Natural killer cell (primary cell): ENCODE data around the gene ITGA6. TPM values are rescaled to one million over a fixed set of nuclear protein-coding genes. Genes with fewer than 3 reads are reported as not detected.

Source experiments
- ATAC-seq, 3 donors: fragments of 150-1000 bp in 2 of 3; fragments of 200-7000 bp in 1 of 3; cut with Tn5 transposase; 1 replicate in 1 of 3; 2 replicates in 2 of 3; pipeline ENCODE4 v1.10.0; 2021; ENCODE audit warnings: mild to moderate bottlenecking in 2 of 3, moderate library complexity in 2 of 3
- DNase-seq, 2 donors: peaks; one replicate each; pipeline versions ENCODE4 v3.0.0 to v3.0.0-alpha.2; 2013 to 2021; ENCODE audit warnings: mixed read lengths in 1 of 2
- H3K27ac ChIP-seq: one replicate; pipeline ENCODE4 v1.5.1; 2013; ENCODE audit warnings: mild to moderate bottlenecking, low read length
- H3K27me3 ChIP-seq: one replicate; pipeline ENCODE4 v1.6.1; 2013; ENCODE audit warnings: low read length; ENCODE audit not compliant: control insufficient read depth, insufficient read depth
- H3K36me3 ChIP-seq: one replicate; pipeline ENCODE4 v1.6.1; 2013; ENCODE audit warnings: low read length; ENCODE audit not compliant: control insufficient read depth, insufficient read depth
- H3K4me1 ChIP-seq: one replicate; pipeline ENCODE4 v1.6.1; 2013; ENCODE audit warnings: low read length; ENCODE audit not compliant: control insufficient read depth, insufficient read depth
- H3K4me3 ChIP-seq: one replicate; pipeline ENCODE4 v1.5.1; 2013; ENCODE audit warnings: low read length
- H3K9me3 ChIP-seq: one replicate; pipeline ENCODE4 v1.6.1; 2013; ENCODE audit warnings: low read length; ENCODE audit not compliant: control insufficient read depth, insufficient read depth
- H3K27ac Mint-ChIP-seq, 2 donors: one replicate each; pipeline ENCODE4 v1.8.0; 2022; ENCODE audit warnings: mild to moderate bottlenecking in 2 of 2, mixed read lengths in 2 of 2, moderate library complexity in 1 of 2
- H3K27me3 Mint-ChIP-seq, 2 donors: one replicate each; pipeline ENCODE4 v1.8.0; 2022; ENCODE audit warnings: low read depth in 2 of 2, mixed read lengths in 2 of 2
- H3K36me3 Mint-ChIP-seq: one replicate; pipeline ENCODE4 v1.8.0; 2022; ENCODE audit warnings: mixed read lengths
- H3K4me1 Mint-ChIP-seq, 2 donors: one replicate each; pipeline ENCODE4 v1.8.0; 2022; ENCODE audit warnings: mixed read lengths in 2 of 2
- H3K4me3 Mint-ChIP-seq: one replicate; pipeline ENCODE4 v1.8.0; 2022; ENCODE audit warnings: mild to moderate bottlenecking, moderate library complexity, mixed read lengths
- H3K9me3 Mint-ChIP-seq, 2 donors: one replicate each; pipeline ENCODE4 v1.8.0; 2022; ENCODE audit warnings: mixed read lengths in 2 of 2
- WGBS: methylation state at CpG from one replicate; pipeline ENCODE4 v1.1.7; 2013; ENCODE audit warnings: missing lambda C conversion rate; ENCODE audit not compliant: insufficient coverage; 5-methylcytosine and 5-hydroxymethylcytosine counted together
- intact Hi-C: fragments of 100-400 bp; cut with micrococcal nuclease; formaldehyde crosslinking; loops from one replicate; pipeline ENCODE4 v1.14.2; 2022
- total RNA-seq, 4 donors: library from RNA; stranded (reverse); fragments of 120-200 nt in 1 of 4; gene quantifications; one replicate each; pipeline versions ENCODE4 v1.2.3 to v1.2.4, GENCODE V29; 2013 to 2022
- TF ChIP-seq, protein P1 (sequence below): fragments of 200-600 bp; IDR thresholded peaks from one replicate; pipeline ENCODE4 v1.8.0; 2022; ENCODE audit warnings: antibody characterized with exemption

Gene ITGA6
- total RNA-seq, 3 donors from 2014 or later (not counting 1 experiment from before 2014, with no cell fraction given) = 34.0 to 52.8 (median 38.3) TPM

DNA sequence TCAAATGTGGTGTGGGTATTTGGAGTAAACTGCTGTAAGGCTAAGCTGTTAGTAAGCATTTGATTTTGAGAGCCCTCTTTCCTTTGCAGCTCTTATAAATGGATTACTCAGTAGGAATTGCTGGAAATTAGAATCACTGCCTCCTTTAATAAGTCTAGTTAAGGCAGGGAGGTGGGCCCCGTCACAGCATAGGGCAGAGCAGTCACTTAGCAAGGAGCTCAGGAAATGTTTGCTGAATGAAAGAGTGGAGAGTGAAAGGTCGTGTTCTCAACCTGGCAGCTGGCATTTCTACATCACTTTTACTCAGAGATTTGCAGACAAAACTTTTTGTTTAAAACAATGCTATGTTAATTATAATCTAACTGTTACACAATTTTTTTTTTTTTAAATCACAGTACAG is 25.5 kb downstream of the ITGA6 start:
- DNase-seq (no peak), ATAC-seq (no peak)
- H3K4me1 ChIP-seq = peaks cover 13% of the 10 kb centered on the region
- no peak overlapping the region for H3K27ac ChIP-seq
- no peak overlapping the region for H3K4me3 ChIP-seq
- H3K9me3 ChIP-seq = no peaks in the 10 kb centered on the region
- 88% methylated on average over 2 of the region's 2 CpGs for WGBS
- no peak overlapping the region for H3K4me3 Mint-ChIP-seq
- H3K27ac Mint-ChIP-seq = no peak overlapping the region
- H3K27me3 ChIP-seq = no peaks in the 10 kb centered on the region
- H3K9me3 Mint-ChIP-seq = no peaks in the 10 kb centered on the region
- H3K4me1 Mint-ChIP-seq = peaks cover 35 to 62% of the 10 kb centered on the region in 2 donors
- no peaks in the 10 kb centered on the region for H3K36me3 Mint-ChIP-seq
- H3K27me3 Mint-ChIP-seq = no peaks in the 10 kb centered on the region
- TF ChIP-seq, protein P1, sequence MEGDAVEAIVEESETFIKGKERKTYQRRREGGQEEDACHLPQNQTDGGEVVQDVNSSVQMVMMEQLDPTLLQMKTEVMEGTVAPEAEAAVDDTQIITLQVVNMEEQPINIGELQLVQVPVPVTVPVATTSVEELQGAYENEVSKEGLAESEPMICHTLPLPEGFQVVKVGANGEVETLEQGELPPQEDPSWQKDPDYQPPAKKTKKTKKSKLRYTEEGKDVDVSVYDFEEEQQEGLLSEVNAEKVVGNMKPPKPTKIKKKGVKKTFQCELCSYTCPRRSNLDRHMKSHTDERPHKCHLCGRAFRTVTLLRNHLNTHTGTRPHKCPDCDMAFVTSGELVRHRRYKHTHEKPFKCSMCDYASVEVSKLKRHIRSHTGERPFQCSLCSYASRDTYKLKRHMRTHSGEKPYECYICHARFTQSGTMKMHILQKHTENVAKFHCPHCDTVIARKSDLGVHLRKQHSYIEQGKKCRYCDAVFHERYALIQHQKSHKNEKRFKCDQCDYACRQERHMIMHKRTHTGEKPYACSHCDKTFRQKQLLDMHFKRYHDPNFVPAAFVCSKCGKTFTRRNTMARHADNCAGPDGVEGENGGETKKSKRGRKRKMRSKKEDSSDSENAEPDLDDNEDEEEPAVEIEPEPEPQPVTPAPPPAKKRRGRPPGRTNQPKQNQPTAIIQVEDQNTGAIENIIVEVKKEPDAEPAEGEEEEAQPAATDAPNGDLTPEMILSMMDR = no peak
- no peaks in the 10 kb centered on the region for H3K36me3 ChIP-seq
- intact Hi-C loops = no loop called here

DNA sequence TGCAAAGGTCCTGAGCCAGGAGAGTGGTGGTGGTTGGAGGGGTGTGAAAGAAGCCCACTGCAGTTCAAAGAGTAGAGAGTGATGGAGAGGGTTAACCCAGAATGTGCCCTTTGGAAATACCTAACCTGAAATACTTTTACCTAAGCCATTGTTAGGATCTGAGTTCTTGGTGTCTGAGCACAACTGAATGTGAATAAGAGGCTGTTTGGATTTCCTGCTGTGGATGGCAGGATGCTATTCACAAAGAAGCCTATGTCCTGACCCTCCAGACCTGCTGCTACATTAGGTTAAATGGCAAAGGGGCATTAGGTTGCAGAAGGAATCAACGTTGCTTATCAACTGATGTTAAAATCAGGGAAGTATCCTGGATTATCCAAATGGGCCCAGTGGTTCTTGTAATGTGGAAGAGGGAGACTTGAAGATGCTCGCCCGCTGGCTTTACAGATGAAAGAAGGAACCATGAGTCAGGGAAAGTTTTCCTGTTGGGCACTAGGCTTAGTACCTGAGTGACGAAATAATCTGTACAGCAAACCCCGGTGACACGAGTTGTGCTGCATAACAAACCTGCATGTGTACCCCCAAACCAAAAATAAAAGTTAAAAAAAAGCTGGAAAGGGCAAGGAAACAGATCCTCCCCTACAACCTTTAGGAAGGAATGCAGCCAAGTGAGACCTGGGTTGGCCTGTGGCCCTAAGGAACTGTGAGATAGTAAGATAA is 27.2 kb downstream of the ITGA6 start:
- ATAC-seq = no peak
- intact Hi-C loops = no loop called here
- Mint-ChIP-seq H3K27me3 (no peaks in the 10 kb centered on the region), H3K9me3 (no peaks in the 10 kb centered on the region), H3K27ac (peak overlapping the region; percentile 57 to 70), H3K4me3 (no peak overlapping the region), H3K36me3 (no peaks in the 10 kb centered on the region), H3K4me1 (peaks cover 49 to 62% of the 10 kb centered on the region in 2 donors)
- Histone ChIP-seq H3K4me1 (peaks cover 13% of the 10 kb centered on the region), H3K9me3 (no peaks in the 10 kb centered on the region), H3K27ac (no peak overlapping the region), H3K36me3 (no peaks in the 10 kb centered on the region), H3K4me3 (no peak overlapping the region), H3K27me3 (no peaks in the 10 kb centered on the region)
- WGBS = 66% methylated on average over 6 of the region's 6 CpGs
- TF ChIP-seq, protein P1 = no peak
- no peak for DNase-seq

DNA sequence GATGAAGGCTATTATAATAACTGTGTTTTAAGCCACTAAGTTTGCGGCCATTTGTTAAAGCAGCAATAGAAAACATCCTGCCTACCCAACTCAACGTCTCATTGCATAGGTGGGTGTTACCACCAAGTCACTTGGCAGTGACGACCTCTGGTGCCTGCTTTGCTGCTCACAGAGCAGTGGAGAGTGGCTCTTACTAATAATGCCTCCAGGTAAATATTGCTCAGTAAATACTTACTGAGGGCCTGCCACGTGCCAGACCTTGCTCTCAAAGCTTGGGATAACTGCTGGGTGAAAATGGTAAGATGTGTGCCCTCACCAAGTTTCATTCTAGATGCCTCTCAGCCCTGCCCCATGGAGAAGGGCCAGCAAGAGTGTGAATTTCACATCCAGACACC is 27.7 kb downstream of the ITGA6 start:
- Mint-ChIP-seq H3K27me3 (no peaks in the 10 kb centered on the region), H3K4me1 (peaks cover 55 to 67% of the 10 kb centered on the region in 2 donors), H3K36me3 (no peaks in the 10 kb centered on the region), H3K9me3 (no peaks in the 10 kb centered on the region), H3K4me3 (no peak overlapping the region), H3K27ac (peak overlapping the region; percentile 57 to 70)
- 59% methylated on average over 4 of the region's 4 CpGs for WGBS
- Histone ChIP-seq H3K36me3 (no peaks in the 10 kb centered on the region), H3K27me3 (no peaks in the 10 kb centered on the region), H3K4me3 (no peak overlapping the region), H3K4me1 (peaks cover 13% of the 10 kb centered on the region), H3K9me3 (no peaks in the 10 kb centered on the region), H3K27ac (no peak overlapping the region)
- ATAC-seq (peak in 2 of 3 donors; percentile 55 to 58), DNase-seq (peak in 1 of 2 donors; percentile 45)
- intact Hi-C loops = no loop called here
- TF ChIP-seq, protein P1 = no peak

DNA sequence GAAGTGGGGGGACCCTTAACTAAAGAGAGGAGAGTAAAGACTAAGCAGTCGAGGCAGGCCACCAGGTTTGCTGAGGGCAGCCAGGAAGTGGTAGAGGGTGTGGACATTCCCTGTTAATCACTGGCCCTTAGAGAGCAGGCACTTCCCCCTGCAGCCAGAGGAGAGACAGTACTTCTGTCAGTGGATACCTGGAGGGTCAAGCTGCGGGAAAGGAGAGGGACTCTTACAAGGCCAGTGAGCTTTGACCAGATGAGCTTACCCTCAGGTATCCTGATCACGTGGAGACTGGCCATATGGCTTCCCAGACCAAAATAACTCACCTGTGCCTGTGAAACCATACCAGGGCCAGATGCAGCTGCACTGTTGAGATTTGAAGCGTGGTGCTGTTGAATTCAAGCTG is 28.6 kb downstream of the ITGA6 start:
- intact Hi-C loops = no loop called here
- Mint-ChIP-seq H3K27ac (peak overlapping the region; percentile 53 to 70), H3K27me3 (no peaks in the 10 kb centered on the region), H3K4me3 (peak overlapping the region; percentile 19), H3K9me3 (no peaks in the 10 kb centered on the region), H3K36me3 (no peaks in the 10 kb centered on the region), H3K4me1 (peaks cover 64 to 72% of the 10 kb centered on the region in 2 donors)
- Histone ChIP-seq H3K4me1 (peaks cover 13% of the 10 kb centered on the region), H3K27me3 (no peaks in the 10 kb centered on the region), H3K9me3 (no peaks in the 10 kb centered on the region), H3K27ac (no peak overlapping the region), H3K4me3 (no peak overlapping the region), H3K36me3 (no peaks in the 10 kb centered on the region)
- TF ChIP-seq, protein P1 = no peak
- 67% methylated on average over 4 of the region's 4 CpGs for WGBS
- ATAC-seq (peak in 2 of 3 donors; percentile 38 to 45), DNase-seq (no peak)
